ENCODE measurements around the gene BLID.

BLID gene

GRCh38 chr11:122100037-122100755 lies 15.8 kb downstream of the BLID start:
- H3K4me1 ChIP-seq (ENCODE audit: insufficient read depth, poor library complexity, severe bottlenecking), result peaks cover 42% of the 10 kb centered on the region
- H3K27ac ChIP-seq (ENCODE audit: poor library complexity, severe bottlenecking), result peak overlapping the region; percentile 52
- no peak overlapping the region for H3K4me3 ChIP-seq (ENCODE audit: severe bottlenecking)
- no peaks in the 10 kb centered on the region for H3K9me3 ChIP-seq (ENCODE audit: severe bottlenecking)
- no peak for ATAC-seq (ENCODE audit: low read depth)
- peaks cover 89% of the 10 kb centered on the region for H3K36me3 ChIP-seq (ENCODE audit: low read depth)
- DNase-seq (ENCODE audit: low spot score), result no peak
- no peak for TF ChIP-seq CTCF (IDR thresholded peaks at IDR 0.05; ENCODE audit: poor library complexity, severe bottlenecking)
- no peaks in the 10 kb centered on the region for H3K27me3 ChIP-seq (ENCODE audit: insufficient read depth, poor library complexity, severe bottlenecking)

GRCh38 chr11:122099374-122100036 lies 16.5 kb downstream of the BLID start:
- Histone ChIP-seq H3K27me3 (ENCODE audit: insufficient read depth, poor library complexity, severe bottlenecking) (no peaks in the 10 kb centered on the region), H3K4me1 (ENCODE audit: insufficient read depth, poor library complexity, severe bottlenecking) (peaks cover 35% of the 10 kb centered on the region), H3K9me3 (ENCODE audit: severe bottlenecking) (no peaks in the 10 kb centered on the region), H3K4me3 (ENCODE audit: severe bottlenecking) (no peak overlapping the region), H3K27ac (ENCODE audit: poor library complexity, severe bottlenecking) (peak overlapping the region; percentile 52), H3K36me3 (ENCODE audit: low read depth) (peaks cover 89% of the 10 kb centered on the region)
- DNase-seq (ENCODE audit: low spot score), result no peak
- no peak for TF ChIP-seq CTCF (IDR thresholded peaks at IDR 0.05; ENCODE audit: poor library complexity, severe bottlenecking)
- ATAC-seq (ENCODE audit: low read depth), result 0 out of 3 replicates have a peak, but pooled peaks have one; percentile 26

GRCh38 chr11:122098261-122098980 lies 17.6 kb downstream of the BLID start:
- peaks cover 89% of the 10 kb centered on the region for H3K36me3 ChIP-seq (ENCODE audit: low read depth)
- no peaks in the 10 kb centered on the region for H3K27me3 ChIP-seq (ENCODE audit: insufficient read depth, poor library complexity, severe bottlenecking)
- ATAC-seq (ENCODE audit: low read depth) (no peak), DNase-seq (ENCODE audit: low spot score) (no peak)
- H3K4me1 ChIP-seq (ENCODE audit: insufficient read depth, poor library complexity, severe bottlenecking), result peaks cover 24% of the 10 kb centered on the region
- H3K9me3 ChIP-seq (ENCODE audit: severe bottlenecking), result no peaks in the 10 kb centered on the region
- H3K4me3 ChIP-seq (ENCODE audit: severe bottlenecking), result no peak overlapping the region
- no peak for TF ChIP-seq CTCF (IDR thresholded peaks at IDR 0.05; ENCODE audit: poor library complexity, severe bottlenecking)
- peak overlapping the region; percentile 52 for H3K27ac ChIP-seq (ENCODE audit: poor library complexity, severe bottlenecking)

- peaks cover 91% of the 10 kb centered on the region for H3K36me3 ChIP-seq (ENCODE audit: low read depth)
- no peaks in the 10 kb centered on the region for H3K9me3 ChIP-seq (ENCODE audit: severe bottlenecking)
- no peak for DNase-seq (ENCODE audit: low spot score)
- peaks cover 24% of the 10 kb centered on the region for H3K4me1 ChIP-seq (ENCODE audit: insufficient read depth, poor library complexity, severe bottlenecking)
- ATAC-seq (ENCODE audit: low read depth), result peak; percentile 54; the same call in 2 of the 3 replicates
- H3K27me3 ChIP-seq (ENCODE audit: insufficient read depth, poor library complexity, severe bottlenecking), result no peaks in the 10 kb centered on the region
- peak overlapping the region; percentile 52 for H3K27ac ChIP-seq (ENCODE audit: poor library complexity, severe bottlenecking)
- TF ChIP-seq CTCF (IDR thresholded peaks at IDR 0.05; ENCODE audit: poor library complexity, severe bottlenecking), result no peak
- no peak overlapping the region for H3K4me3 ChIP-seq (ENCODE audit: severe bottlenecking)
These were observed 18.5 kb downstream of the BLID start for GRCh38 chr11:122097419-122098001.
